GM21717 (cell line): Measurements from ENCODE around the gene FNDC3B.
A peak's percentile ranks its signal among the peaks of the same experiment; 100 is the strongest.

ENCODE experiments used
- ATAC-seq: cut with Tn5 transposase; IDR thresholded peaks from one replicate; pipeline ENCODE4 v1.9.1; 2021; ENCODE audit warnings: mild to moderate bottlenecking, moderate library complexity; ENCODE audit not compliant: unreplicated experiment

The FNDC3B gene

DNA sequence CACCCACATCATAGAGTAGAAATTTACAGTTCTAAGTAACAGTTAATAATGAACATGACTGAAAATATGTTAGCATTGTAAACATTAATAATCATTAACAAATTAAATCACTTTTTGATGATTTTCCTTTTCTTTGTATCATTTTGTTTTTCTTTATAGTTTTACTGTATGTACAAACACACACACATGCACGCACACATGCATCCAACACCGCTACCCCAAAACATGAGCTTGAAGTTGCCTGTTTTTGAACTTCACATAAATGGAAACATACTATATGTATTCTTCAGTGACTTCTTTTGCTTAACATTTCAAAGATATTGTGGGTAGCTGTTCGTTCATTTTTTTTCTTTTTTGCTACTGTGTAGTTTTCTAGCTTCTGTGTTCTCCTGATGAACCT lies 123.9 kb downstream of the FNDC3B start:
- ATAC-seq = no peak

DNA sequence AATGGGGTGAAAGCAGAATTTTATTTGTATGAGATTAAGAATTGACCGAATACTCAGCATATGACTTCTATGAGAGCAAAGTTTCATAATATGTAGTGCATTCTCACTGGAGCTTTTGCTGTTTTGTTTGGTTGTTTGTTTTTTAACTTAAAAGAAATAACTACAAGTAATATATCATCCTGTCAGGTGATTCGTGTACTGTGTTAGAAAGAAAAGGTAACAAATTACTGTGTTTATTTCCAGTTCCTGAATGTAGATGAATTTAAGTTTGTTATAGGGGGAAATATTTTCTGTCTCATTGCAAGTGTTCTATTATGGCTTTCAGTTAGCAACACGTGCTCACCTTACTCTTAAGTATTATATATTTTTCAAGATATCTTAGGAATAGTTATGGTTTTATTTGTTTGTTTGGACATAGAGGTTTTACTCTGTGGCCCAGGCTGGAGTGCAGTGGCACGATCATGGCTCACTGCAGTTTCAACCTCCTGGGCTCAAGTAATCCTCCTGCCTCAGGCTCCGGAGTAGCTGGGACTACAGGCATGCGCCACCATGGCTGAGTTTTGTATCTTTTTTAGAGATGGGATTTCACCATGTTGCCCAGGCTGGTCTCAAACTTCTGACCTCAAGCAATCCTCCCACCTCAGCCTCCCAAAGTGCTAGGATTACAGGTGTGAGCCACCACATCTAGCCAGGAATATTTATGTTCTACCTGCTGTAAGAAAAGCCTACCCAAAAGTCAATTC lies 125.4 kb downstream of the FNDC3B start:
- ATAC-seq = no peak

DNA sequence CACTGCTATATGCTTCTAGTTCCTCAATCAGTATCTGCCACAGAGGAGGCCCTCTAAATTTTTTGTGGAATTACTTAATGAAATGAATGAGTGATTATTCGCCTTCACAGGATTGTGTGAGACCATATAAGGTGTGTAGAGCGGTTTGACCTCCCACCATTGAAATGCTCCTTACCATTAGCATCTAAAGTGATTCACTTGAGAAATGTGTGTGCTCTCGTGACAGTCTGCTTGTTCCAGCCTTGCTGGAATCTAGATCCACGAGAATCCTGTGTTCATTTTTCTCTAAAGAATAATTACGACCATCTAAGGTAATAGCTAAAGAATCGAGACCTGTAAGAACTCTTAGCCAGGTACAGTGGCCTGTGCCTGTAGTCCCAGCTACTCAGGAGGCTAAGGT lies 126.9 kb downstream of the FNDC3B start:
- no peak for ATAC-seq

DNA sequence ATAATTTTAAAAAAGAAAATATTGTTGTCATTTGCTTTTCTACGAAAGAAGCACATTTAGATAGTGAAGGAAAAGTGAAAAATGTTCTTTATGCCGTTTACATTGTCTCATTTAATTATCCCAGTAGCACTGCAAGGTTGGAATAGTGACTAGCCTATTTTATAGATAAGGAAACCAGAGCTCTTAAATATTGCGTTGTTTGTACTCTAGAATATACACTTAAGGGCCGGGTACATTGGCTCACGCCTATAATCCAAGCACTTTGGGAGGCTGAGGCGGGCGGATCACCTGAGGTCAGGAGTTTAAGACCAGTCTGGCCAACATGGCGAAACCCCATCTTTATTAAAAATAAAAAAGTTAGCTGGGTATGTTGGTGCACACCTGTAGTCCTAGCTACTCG lies 127.5 kb downstream of the FNDC3B start:
- ATAC-seq = no peak

DNA sequence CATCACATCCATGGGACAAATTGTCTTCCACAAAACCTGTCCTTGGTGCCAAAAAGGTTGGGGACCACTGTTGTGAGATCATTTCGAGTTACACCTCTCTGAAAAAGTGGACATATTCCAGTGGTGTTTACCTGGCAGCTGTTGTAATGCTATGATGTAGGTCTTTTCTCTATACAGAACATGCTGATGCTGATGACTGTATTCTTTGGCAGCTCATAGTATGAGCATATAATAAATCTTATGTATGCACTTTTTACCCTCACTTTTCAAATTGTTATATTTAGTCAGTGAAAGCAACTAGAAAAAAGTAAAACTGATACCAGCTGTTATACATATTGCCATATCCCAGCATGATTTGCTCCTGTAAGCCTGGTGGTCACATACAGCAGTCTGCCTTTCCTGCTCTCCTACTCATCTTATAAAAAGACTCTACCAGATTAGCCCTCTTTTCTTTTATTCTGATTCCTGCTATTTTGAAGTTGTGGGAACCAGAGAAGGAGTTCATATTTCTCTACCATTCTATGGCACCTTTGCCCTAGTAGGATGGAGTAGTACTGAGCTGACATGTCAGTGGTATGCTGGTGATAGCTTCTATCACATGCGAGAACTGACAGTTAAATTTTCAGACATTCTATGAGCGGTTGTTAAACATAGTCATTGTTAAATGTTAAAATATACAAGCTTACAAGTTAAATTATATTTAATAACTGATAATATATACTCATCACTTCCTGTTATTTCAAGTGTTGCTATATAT lies 128.7 kb downstream of the FNDC3B start:
- ATAC-seq = no peak

DNA sequence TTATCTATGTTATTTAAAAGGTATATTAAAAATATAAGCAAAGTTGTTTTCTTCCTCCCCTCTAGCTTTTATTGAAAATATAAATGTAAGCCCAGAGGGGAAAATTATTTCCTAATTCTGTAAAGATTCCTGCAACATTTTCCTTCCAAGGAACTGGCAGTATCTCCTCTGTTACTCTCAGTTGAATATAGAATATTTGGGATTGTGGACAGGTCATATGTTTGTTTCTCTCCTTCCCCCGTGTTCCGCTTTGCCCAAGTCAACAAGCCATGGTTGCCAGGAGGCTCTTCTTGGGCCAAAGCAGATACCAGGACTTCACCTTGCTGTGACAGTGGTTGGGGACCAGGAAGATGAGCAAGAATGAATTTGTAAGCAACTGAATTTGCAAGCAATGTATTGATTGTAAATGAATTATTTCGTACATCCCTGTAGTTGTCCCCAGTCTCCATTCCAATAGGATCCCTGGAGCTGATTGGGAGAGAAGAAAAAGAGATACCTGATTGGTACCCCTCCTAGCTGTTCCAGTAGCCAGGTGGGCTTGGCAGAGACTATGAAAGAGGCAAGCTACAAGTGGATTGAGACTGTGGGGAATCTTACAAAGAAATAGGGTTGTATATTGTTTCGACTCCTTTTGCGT lies 130.8 kb downstream of the FNDC3B start:
- no peak for ATAC-seq

DNA sequence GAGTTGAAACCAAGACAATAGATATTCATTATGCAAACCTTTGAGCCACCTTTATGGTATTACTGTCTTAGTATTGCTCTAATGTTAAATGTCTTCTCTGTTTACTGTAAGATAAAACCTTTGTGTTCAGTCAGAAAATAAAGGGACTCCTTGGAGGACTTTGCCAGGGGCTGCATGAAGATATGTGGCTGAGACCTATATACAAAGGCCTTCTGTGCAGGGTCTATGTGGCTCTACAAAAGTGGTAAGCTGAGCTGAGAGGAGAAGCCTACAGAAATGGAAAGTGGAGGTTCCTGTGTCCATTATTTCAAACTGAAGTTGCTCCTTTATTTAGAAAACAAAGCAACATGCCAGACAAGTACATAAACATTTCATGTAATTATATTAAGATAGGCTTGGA lies 131.5 kb downstream of the FNDC3B start:
- no peak for ATAC-seq

DNA sequence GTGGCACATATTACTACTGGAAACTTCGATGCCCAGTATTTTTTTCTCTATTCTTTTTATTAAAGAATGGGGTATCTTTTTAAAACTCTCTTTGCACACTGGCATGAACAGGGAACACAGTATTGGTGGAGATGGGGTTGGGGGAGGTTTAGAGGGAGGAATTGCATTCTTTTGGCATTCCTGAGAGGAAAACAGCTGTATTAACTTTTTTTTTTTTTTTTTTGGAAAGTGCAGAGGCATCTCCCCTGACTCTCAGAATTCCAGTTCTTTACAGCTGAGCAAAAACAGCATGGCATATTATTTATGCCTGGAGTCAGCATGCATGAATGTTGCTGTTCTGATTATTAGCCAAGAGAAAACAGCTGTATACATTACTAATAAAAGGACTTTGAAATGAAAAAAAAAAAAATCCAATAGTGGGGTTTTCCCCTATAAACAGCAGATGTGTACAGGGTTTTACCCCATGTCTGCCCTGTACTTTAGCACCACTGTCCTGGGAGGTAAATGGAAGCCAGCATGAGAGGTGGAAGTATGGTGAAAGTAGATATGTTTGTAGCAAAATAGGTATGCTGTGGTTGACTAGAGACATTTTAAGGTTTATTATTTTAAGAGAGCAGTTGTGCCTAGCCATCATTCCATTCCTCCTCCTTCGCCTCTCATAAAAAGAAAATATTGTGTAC lies 132.2 kb downstream of the FNDC3B start:
- no peak for ATAC-seq

DNA sequence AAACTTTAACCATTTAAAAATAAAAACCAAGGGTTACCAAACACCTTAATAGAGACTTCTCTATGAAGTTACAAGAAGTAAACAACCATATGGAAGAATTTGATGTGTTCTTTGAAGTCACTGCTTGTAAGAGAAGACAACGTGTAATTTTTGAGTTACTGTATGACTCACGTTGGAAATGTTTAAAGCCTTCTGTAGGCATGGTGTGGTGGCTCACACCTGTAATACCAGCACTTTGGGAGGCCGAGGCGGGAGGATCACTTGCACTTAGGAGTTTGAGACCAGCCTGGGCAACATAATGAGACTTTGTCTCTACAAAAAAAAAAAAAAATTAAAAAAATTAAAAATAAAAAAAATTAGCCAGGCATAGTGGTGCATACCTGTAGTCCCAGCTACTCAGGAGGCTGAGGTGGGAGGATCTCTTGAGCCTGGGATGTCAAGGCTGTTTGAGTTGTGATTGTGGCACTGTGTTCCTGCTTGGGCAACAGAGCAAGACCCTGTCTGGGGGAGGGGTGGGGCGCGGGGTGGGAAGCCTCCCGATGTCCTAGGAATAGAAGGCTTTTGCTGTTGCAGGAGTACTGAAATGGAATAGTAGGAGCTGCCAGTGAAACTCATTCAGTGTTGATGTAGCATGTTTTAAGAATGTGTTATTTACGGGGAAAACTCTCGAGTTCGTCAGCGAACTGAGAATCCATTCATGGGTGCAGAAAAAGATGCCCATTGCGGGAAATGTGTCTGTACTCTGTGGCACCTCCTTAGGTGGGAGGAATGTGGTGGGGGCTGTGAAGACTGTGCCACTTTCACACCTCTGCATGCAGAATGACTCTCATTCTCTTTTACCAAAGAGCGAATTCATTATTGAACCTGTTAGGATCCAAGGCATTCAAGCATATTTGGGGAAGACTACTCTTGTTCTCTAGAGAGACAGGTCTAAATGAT lies 134.2 kb downstream of the FNDC3B start:
- ATAC-seq = no peak

DNA sequence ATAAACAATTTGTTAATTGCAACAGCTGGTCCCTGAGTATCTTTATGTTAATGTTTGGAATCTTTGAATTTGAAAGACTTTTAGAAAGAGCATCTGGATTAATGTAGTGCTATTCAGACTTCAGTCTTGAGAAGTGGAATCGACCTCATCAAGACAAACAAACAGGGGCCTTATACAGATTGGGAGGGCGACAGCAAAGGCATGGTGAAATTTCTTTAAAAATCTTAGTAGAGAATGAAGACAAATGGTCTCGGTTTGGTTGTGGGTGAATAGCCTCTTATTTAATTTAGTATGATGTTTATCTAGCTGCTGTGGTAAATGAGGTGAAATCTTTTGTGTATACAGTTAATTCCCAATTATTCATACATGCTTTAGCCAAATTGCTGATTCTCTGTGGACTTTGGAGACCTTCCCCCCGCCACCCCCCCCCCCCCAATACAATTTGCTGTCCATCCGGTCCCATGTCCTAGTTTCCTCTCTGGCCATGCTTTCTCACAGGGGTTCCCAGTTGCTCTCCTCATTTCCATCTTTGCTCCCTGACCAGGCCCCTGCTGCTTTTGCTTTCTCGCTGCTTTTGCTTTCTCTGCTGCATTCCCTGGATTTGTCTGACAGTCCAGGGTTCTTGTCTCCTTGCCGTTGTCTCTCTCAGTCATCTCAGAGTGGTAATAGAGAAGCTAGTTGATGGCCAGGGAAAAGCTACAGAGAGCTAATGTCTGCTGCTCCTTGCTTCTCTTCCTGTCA lies 135.3 kb downstream of the FNDC3B start:
- ATAC-seq = no peak

DNA sequence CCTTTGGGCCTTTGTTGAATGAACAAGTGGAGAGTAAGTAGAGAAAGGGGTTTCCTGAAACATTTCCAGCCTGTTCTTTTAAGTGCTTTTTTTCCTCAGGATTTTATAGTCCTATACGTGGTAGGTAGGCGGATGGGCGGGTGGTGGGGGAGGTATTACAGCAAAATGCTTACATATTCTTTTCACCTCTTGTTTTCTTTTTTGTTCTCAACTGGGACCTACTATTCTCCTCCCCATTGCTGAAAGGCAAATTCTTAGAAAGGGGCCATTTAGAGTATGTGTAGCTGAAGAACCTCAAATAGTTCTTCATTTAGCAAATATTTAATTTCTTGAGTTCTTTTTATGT lies 135.8 kb downstream of the FNDC3B start:
- ATAC-seq = no peak

DNA sequence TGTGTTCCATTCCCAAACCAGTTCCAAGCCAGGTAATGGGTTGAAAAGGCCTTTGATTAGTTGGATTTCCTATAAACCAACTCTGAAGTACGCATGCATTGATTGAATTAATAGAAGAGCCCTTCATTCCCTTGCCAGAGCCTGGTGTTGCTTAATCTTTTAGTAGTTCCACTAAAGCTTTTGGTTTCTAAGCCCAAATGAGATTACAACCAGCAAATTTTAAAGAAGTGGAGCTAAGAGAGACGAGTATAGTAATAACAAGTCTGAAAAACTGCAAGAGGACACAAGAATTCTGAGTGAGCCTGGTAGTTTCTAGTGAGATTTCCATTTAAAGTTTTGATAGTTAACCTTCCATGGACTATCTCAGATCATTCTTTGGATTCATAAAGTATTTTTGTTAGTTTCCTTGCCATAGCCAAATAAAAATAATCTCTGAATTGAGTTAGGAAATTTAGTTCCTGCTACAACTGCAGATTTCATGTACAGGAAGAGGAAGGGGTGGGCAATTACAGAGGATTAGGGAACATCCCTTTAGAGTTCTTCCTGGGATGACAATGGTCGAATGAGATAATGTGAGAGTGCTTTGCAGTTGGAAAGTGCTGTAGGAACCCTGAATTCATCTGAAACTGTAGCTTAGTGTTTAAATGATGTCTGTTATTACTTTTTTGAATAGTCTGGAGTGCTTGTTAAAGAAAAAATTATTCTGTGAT lies 136.8 kb downstream of the FNDC3B start:
- no peak for ATAC-seq

DNA sequence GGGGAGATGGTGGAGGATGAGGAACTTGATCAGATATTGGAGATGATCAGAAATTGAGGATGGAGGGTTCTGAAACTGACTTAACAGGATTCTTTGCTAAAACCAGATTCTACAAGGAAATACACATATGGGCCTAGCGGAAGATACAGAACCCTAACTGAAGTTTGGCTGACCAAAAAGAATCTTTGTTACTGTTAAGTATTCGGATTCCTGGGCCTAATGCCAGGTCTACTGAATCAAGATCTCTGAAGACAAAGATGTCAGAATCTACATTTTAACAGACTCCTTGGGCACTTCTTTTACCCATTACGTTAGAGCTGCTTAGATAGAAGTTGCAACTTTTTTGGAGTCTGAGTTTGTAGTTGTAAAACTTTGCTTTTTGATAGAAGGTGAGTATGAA lies 137.7 kb downstream of the FNDC3B start:
- no peak for ATAC-seq

DNA sequence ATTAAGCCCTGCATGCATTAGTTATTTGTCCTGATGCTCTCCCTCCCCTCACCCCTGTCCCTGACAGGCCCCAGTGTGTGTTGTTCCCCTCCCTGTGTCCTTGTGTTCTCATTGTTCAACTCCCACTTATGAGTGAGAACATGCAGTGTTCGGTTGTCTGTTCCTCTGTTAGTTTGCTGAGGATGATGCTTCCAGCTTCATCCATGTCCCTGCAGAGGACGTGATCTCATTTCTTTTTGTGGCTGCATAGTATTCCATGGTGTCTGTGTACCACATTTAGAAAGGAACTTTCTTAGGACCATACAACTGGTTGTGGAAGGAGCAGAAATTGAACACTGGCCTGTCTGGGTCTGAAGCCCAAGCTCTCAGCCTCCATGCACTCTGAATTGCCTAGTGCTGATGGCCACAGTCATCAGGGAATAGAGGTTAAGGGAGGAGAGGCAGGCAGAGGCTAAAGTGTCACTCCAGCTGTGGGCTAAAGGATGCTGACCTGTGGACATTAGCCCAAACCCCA lies 138.5 kb downstream of the FNDC3B start:
- no peak for ATAC-seq

DNA sequence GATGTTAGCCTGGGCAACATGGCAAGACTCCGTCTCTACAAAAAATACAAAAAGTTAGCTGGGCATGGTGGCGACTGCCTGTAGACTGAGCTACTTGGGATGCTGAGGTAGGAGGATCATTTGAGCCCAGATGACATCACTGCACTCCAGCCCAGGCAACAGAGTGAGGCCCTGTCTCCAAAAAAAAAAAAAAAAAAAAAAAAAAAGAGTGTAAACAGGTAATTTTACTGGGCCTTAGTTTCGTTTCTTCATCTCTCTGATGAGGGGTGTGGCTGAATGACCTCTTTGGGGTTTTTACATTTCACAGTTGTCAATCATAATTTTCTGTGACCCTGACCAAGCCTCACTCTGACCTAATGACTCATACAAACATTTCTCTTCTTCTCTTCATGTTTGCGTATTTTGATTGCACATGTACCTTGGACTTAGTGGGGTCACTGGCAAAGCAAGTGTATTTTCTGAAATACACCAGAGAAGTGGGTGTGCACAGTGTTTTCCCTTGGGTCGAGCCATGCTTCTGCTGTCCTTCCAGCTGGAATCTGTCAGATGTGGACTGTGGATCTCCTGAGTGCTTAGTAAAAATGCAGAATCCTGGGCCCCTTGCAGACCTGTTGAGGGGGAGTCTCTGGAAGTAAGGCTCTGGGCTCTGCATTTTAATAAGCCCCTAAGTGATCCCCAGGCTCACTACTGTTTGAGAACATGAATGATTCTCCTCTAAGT lies 140.5 kb downstream of the FNDC3B start:
- no peak for ATAC-seq

DNA sequence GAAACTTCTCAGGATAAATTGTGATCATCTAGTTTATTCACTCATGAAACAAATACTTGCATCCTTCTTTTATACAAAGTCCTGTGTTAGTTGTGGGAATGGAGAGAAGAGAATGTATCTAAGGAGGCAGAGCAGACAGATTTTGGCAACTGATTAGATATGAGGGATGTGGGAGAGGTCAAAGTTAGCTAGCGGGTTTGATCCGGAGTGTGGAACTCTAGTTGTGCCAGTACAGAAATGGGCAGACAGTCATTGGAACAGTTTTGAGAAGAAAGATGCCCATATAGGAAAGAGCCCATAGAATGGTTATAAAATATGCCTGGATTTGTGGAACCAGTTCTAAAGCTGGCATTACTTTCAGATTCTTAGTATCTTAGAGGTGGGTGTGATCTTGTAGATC lies 141.1 kb downstream of the FNDC3B start:
- ATAC-seq = no peak

DNA sequence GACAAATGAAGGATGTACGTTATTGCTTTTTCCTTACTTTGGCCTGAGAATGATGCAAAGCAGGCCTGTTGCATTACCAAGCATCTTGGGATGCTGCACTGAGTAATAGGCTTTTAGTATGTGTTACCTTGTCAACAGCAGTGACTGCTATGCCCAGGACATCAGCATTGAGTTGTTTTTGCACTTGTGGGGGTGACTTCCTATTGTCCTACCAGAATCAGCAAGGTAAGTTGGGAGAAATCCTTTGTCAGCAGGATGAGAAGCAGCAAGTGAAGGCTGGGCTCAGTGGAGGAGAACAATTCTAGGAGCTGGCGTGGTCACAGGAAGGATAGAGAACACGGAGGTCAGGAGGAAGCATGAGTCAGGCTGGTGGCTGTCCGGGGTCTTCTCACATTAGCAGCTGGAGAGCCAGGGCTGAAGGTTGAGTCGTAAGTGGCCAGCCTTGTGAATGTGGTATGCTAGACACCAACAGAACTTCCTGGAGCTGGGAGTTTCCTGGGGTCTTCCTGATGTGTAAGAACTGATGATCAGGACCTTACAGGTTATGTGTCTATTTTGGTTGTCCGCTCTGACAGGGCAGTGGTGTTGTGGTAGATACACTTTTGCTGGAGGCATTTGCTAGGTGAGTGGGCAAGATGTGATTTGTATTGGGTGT lies 142.7 kb downstream of the FNDC3B start:
- ATAC-seq = peak; percentile 45

DNA sequence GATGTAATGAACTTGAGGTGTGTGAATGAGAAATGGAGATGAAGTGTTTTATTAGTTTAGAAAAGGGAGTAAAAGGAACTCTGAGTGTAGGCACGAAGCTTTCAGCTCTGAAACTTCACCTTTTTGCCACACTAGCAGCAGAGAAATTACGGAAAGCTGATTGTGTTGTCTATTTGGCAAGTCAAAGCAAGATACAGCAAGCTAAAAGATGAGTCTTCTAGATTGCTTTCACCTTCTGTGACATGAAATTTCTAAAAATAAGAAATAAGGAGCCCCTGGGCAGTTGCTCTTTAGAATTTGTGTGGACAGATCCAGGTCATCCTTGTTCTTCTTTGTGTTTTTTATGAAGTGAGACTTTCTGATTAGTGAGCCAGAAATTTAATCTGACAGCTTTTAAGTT lies 143.4 kb downstream of the FNDC3B start:
- no peak for ATAC-seq
